ENCODE results near the gene FCN3. TPM values are rescaled to one million over a fixed set of nuclear protein-coding genes. Genes with fewer than 3 reads are reported as not detected.

The FCN3 gene
- total and polyA plus RNA-seq, 9 of the 15 experiments (the other 6 are each of a cell fraction or from before 2014, with no cell fraction given): 0.49 TPM; not detected in 8

DNA sequence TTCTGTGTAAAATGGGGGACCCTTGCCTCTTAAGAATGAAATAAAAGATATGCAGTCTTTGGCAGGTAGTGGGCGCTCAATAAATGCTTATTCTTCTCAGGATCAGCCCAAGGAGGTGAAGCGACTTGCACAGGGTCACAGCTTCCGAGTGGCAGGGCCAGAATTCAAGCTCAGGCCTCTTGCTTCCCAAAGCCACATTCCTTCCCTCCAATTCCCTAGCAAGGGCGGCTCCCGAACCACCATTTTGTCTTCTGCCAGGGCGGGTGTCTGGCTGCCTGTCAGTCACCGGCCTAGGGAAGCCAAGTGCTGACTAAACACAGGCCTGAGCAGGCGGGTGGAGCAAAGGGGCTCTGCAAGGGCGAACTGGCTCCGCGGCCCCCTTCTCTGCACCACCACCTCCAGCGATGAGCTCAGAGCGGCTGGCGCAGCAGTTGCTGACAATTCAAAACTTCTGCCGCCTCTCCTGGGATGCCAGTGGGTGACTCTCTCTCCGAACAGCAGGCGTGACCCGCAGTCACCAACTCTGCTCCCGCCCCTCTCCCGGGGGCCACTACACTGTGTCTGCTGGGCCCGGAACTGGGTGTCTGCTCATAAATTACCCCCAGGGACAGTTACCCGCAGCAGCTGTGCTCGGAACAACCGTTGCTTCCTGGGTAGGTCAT lies 28.6 kb upstream of the FCN3 start:
- no peaks in the 10 kb centered on the region for H3K79me2 ChIP-seq (ENCODE audit: control insufficient read depth, insufficient read depth, low read length)
- H3K9me3 ChIP-seq (replicated peaks; ENCODE audit: control insufficient read depth, insufficient read depth, low read depth, low read length): no peaks in the 10 kb centered on the region
- no peak overlapping the region for H2AFZ ChIP-seq (ENCODE audit: low read depth, low read length)
- H3K27me3 ChIP-seq (ENCODE audit: control insufficient read depth in 2 of 2, insufficient read depth in 2 of 2, low read length in 2 of 2): no peaks in the 10 kb centered on the region
- H3K4me1 ChIP-seq (replicated peaks in 1 of 2; ENCODE audit: control insufficient read depth in 2 of 2, insufficient read depth in 2 of 2, low read length in 2 of 2): peaks cover 0 to 23% of the 10 kb centered on the region in 2 experiments; a peak in 2 of 5 replicates
- peak overlapping the region in 1 of 2 experiments; percentile 64; a peak in 2 of 4 replicates for H3K9ac ChIP-seq (ENCODE audit: insufficient read depth in 1 of 2, low read depth in 2 of 2, low read length in 2 of 2)
- WGBS (ENCODE audit: insufficient coverage, low coverage, missing lambda C conversion rate): 79% methylated on average over 22 of the region's 24 CpGs
- H3K4me3 ChIP-seq: no peak overlapping the region
- ChIA-PET POLR2A (interaction anchor here (0.7 to 2.8 kb wide), 4 partner anchors 7 to 201 kb away, joined by 3 to 23 read pairs (median 3); partner anchors contain the start of gene AHDC1), CTCF (ENCODE audit: low intra/inter-chr PET ratio) (interaction anchor here (0.7 to 2.7 kb wide), 3 partner anchors 203 to 259 kb away, joined by 4 to 20 read pairs (median 5); no protein-coding TSS in a partner anchor)
- ATAC-seq (peak; percentile 60), DNase-seq (ENCODE audit: extremely low read depth in 1 of 4, low spot score in 3 of 4) (peak in 1 of 4 experiments; percentile 44), FAIRE-seq (peak; percentile 74)
- no peaks in the 10 kb centered on the region for H3K9me1 ChIP-seq (ENCODE audit: control insufficient read depth, insufficient read depth, low read length)
- H4K20me1 ChIP-seq (replicated peaks; ENCODE audit: control insufficient read depth, insufficient read depth, low read length): no peaks in the 10 kb centered on the region
- no peak overlapping the region for H3K27ac ChIP-seq (ENCODE audit: extremely low read depth, low read depth, low read length)
- no TSS peak for BruUV-seq (replicated peaks)
- intact Hi-C loops (cut with micrococcal nuclease) (no loop called here), in situ Hi-C loops (cut with MboI) (no loop called here)
- peaks cover 36% of the 10 kb centered on the region for H3K36me3 ChIP-seq (ENCODE audit: control insufficient read depth, insufficient read depth, low read length)
- no peak overlapping the region for H3K4me2 ChIP-seq (ENCODE audit: insufficient read depth, low read length)
- peak; percentile 16 for TF ChIP-seq POLR2B (IDR thresholded peaks at IDR 0.05; ENCODE audit: low read depth, partially characterized antibody)
- TF ChIP-seq TCF7 (IDR thresholded peaks at IDR 0.05; ENCODE audit: borderline replicate concordance): no peak
- TF ChIP-seq BHLHE40 (IDR thresholded peaks at IDR 0.05; ENCODE audit: low read length): no peak
- peak; percentile 33 for TF ChIP-seq CCNT2 (IDR thresholded peaks at IDR 0.05; ENCODE audit: borderline replicate concordance, extremely low read depth, insufficient read length, low read depth, low read length)
- TF ChIP-seq NCOA4 (IDR thresholded peaks at IDR 0.05; ENCODE audit: partially characterized antibody): no peak
- TF ChIP-seq ZNF121 (CRISPR knock-in tag; conservative IDR thresholded peaks at IDR 0.05): no peak
- TF ChIP-seq NFXL1 (CRISPR knock-in tag; IDR thresholded peaks at IDR 0.05): no peak
- TF ChIP-seq, protein P1, sequence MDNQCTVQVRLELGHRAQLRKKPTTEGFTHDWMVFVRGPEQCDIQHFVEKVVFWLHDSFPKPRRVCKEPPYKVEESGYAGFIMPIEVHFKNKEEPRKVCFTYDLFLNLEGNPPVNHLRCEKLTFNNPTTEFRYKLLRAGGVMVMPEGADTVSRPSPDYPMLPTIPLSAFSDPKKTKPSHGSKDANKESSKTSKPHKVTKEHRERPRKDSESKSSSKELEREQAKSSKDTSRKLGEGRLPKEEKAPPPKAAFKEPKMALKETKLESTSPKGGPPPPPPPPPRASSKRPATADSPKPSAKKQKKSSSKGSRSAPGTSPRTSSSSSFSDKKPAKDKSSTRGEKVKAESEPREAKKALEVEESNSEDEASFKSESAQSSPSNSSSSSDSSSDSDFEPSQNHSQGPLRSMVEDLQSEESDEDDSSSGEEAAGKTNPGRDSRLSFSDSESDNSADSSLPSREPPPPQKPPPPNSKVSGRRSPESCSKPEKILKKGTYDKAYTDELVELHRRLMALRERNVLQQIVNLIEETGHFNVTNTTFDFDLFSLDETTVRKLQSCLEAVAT (IDR thresholded peaks at IDR 0.05): peak in 1 of 2 experiments; percentile 47; a peak in 1 of 4 replicates
- peak; percentile 60; the same call in 1 of the 2 replicates for TF ChIP-seq STAG1 (CRISPR knock-in tag; IDR thresholded peaks at IDR 0.05; ENCODE audit: borderline replicate concordance)
- TF ChIP-seq HCFC1 (IDR thresholded peaks at IDR 0.05; ENCODE audit: low read depth, low read length): no peak
- TF ChIP-seq, protein P2, sequence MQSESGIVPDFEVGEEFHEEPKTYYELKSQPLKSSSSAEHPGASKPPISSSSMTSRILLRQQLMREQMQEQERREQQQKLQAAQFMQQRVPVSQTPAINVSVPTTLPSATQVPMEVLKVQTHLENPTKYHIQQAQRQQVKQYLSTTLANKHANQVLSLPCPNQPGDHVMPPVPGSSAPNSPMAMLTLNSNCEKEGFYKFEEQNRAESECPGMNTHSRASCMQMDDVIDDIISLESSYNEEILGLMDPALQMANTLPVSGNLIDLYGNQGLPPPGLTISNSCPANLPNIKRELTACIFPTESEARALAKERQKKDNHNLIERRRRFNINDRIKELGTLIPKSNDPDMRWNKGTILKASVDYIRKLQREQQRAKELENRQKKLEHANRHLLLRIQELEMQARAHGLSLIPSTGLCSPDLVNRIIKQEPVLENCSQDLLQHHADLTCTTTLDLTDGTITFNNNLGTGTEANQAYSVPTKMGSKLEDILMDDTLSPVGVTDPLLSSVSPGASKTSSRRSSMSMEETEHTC (IDR thresholded peaks at IDR 0.05): no peak
- TF ChIP-seq, protein P3, sequence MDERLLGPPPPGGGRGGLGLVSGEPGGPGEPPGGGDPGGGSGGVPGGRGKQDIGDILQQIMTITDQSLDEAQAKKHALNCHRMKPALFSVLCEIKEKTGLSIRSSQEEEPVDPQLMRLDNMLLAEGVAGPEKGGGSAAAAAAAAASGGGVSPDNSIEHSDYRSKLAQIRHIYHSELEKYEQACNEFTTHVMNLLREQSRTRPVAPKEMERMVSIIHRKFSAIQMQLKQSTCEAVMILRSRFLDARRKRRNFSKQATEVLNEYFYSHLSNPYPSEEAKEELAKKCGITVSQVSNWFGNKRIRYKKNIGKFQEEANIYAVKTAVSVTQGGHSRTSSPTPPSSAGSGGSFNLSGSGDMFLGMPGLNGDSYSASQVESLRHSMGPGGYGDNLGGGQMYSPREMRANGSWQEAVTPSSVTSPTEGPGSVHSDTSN (CRISPR knock-in tag; IDR thresholded peaks at IDR 0.05; ENCODE audit: low read depth): no peak
- TF ChIP-seq, protein P3 (tag; conservative IDR thresholded peaks at IDR 0.05; ENCODE audit: low read depth): peak; percentile 61; the same call in 1 of the 2 replicates
- peak; percentile 96 for TF ChIP-seq RBM22 (IDR thresholded peaks at IDR 0.05; ENCODE audit: low read depth, low read length, poor library complexity, severe bottlenecking)
- peak; percentile 45; the same call in 1 of the 2 replicates for TF ChIP-seq PML (IDR thresholded peaks at IDR 0.05; ENCODE audit: low read length)
- TF ChIP-seq YY1 (IDR thresholded peaks at IDR 0.05; ENCODE audit: borderline replicate concordance in 1 of 3, control insufficient read depth in 1 of 3, extremely low read depth in 1 of 3, insufficient read depth in 3 of 3, insufficient read length in 1 of 3, insufficient replicate concordance in 2 of 3, low read depth in 1 of 3, low read length in 2 of 3): peak in 1 of 3 experiments; percentile 24
